ENCODE measurements around the gene MYO7A.

MYO7A gene

GRCh38 chr11:77130763-77131513 lies 2.9 kb downstream of the MYO7A start:
- Histone ChIP-seq H3K79me2 (ENCODE audit: insufficient read depth, low read length) (no peaks in the 10 kb centered on the region), H3K27ac (ENCODE audit: low read length) (no peak overlapping the region), H3K9ac (ENCODE audit: low read depth, low read length) (no peak overlapping the region), H2AFZ (ENCODE audit: low read depth, low read length) (no peak overlapping the region), H4K20me1 (ENCODE audit: insufficient read depth, low read length) (no peaks in the 10 kb centered on the region), H3K4me3 (ENCODE audit: low read depth in 1 of 2, low read length in 2 of 2) (no peak overlapping the region), H3K4me2 (ENCODE audit: insufficient read depth, low read length) (no peak overlapping the region), H3K9me3 (ENCODE audit: insufficient read depth, low read length, severe bottlenecking) (no peaks in the 10 kb centered on the region), H3K36me3 (ENCODE audit: insufficient read depth, low read length) (no peaks in the 10 kb centered on the region), H3K27me3 (ENCODE audit: insufficient read depth, low read length, poor library complexity) (no peaks in the 10 kb centered on the region), H3K4me1 (ENCODE audit: insufficient read depth, low read length) (no peaks in the 10 kb centered on the region)
- TF ChIP-seq CTCF (IDR thresholded peaks at IDR 0.05; ENCODE audit: borderline replicate concordance, extremely low read depth, low read length, poor library complexity, severe bottlenecking), result no peak
- ATAC-seq (ENCODE audit: insufficient read depth, low read depth), result no peak
- DNase-seq, result no peak

GRCh38 chr11:77131560-77131959 lies 3.5 kb downstream of the MYO7A start:
- ATAC-seq (ENCODE audit: insufficient read depth, low read depth) (no peak), DNase-seq (no peak)
- no peak overlapping the region for H3K4me3 ChIP-seq (ENCODE audit: low read depth in 1 of 2, low read length in 2 of 2)
- H3K27me3 ChIP-seq (ENCODE audit: insufficient read depth, low read length, poor library complexity), result no peaks in the 10 kb centered on the region
- no peaks in the 10 kb centered on the region for H3K36me3 ChIP-seq (ENCODE audit: insufficient read depth, low read length)
- H3K79me2 ChIP-seq (ENCODE audit: insufficient read depth, low read length), result no peaks in the 10 kb centered on the region
- H3K4me2 ChIP-seq (ENCODE audit: insufficient read depth, low read length), result no peak overlapping the region
- TF ChIP-seq CTCF (IDR thresholded peaks at IDR 0.05; ENCODE audit: borderline replicate concordance, extremely low read depth, low read length, poor library complexity, severe bottlenecking), result no peak
- no peak for TF ChIP-seq EZH2 (IDR thresholded peaks at IDR 0.05; ENCODE audit: borderline replicate concordance, low read depth, low read length, severe bottlenecking)
- no peaks in the 10 kb centered on the region for H4K20me1 ChIP-seq (ENCODE audit: insufficient read depth, low read length)
- H3K9ac ChIP-seq (ENCODE audit: low read depth, low read length), result no peak overlapping the region
- no peak overlapping the region for H3K27ac ChIP-seq (ENCODE audit: low read length)
- no peaks in the 10 kb centered on the region for H3K4me1 ChIP-seq (ENCODE audit: insufficient read depth, low read length)
- H2AFZ ChIP-seq (ENCODE audit: low read depth, low read length), result no peak overlapping the region
- H3K9me3 ChIP-seq (ENCODE audit: insufficient read depth, low read length, severe bottlenecking), result no peaks in the 10 kb centered on the region

- Histone ChIP-seq H3K27me3 (ENCODE audit: insufficient read depth, low read length, poor library complexity) (no peaks in the 10 kb centered on the region), H3K4me1 (ENCODE audit: insufficient read depth, low read length) (peaks cover 4% of the 10 kb centered on the region), H4K20me1 (ENCODE audit: insufficient read depth, low read length) (no peaks in the 10 kb centered on the region), H3K9ac (ENCODE audit: low read depth, low read length) (no peak overlapping the region), H2AFZ (ENCODE audit: low read depth, low read length) (no peak overlapping the region), H3K4me3 (ENCODE audit: low read depth in 1 of 2, low read length in 2 of 2) (no peak overlapping the region), H3K36me3 (ENCODE audit: insufficient read depth, low read length) (no peaks in the 10 kb centered on the region), H3K9me3 (ENCODE audit: insufficient read depth, low read length, severe bottlenecking) (no peaks in the 10 kb centered on the region), H3K27ac (ENCODE audit: low read length) (no peak overlapping the region), H3K4me2 (ENCODE audit: insufficient read depth, low read length) (no peak overlapping the region), H3K79me2 (ENCODE audit: insufficient read depth, low read length) (no peaks in the 10 kb centered on the region)
- DNase-seq, result no peak
- no peak for ATAC-seq (ENCODE audit: insufficient read depth, low read depth)
- TF ChIP-seq EZH2 (IDR thresholded peaks at IDR 0.05; ENCODE audit: borderline replicate concordance, low read depth, low read length, severe bottlenecking) (no peak), CTCF (IDR thresholded peaks at IDR 0.05; ENCODE audit: borderline replicate concordance, extremely low read depth, low read length, poor library complexity, severe bottlenecking) (no peak)
These were observed 7.0 kb downstream of the MYO7A start for GRCh38 chr11:77135069-77135468.

All from DND-41 (cell line).